ENCODE measurements around the gene KMO. TPM values are rescaled to one million over a fixed set of nuclear protein-coding genes. Genes with fewer than 3 reads are reported as not detected.

KMO gene
- total and polyA plus RNA-seq, 7 donors, result 0.27 to 5.4 (median 1.8) TPM

GRCh38 chr1:241614144-241614543 is 82.0 kb downstream of the KMO start:
- intact Hi-C loops (cut with DNase I), result loop anchor here (5.0 kb wide), 1 partner anchor 233 kb away; the partner anchor contains the start of gene EXO1
- Histone ChIP-seq H3K9me3 (no peaks in the 10 kb centered on the region), H3K27me3 (no peaks in the 10 kb centered on the region), H3K4me3 (no peak overlapping the region), H3K36me3 (no peaks in the 10 kb centered on the region), H3K4me1 (peaks cover 0 to 5% (median 0%) of the 10 kb centered on the region in 4 donors), H3K27ac (no peak overlapping the region)
- DNase-seq, result no peak
- 88 to 94% methylated on average over 4 of the region's 4 CpGs for WGBS, 2 donors
- TF ChIP-seq POLR2AphosphoS5 (IDR thresholded peaks at IDR 0.05) (no peak), POLR2A (IDR thresholded peaks at IDR 0.05) (no peak), EP300 (IDR thresholded peaks at IDR 0.05) (no peak)
- TF ChIP-seq, protein P1, sequence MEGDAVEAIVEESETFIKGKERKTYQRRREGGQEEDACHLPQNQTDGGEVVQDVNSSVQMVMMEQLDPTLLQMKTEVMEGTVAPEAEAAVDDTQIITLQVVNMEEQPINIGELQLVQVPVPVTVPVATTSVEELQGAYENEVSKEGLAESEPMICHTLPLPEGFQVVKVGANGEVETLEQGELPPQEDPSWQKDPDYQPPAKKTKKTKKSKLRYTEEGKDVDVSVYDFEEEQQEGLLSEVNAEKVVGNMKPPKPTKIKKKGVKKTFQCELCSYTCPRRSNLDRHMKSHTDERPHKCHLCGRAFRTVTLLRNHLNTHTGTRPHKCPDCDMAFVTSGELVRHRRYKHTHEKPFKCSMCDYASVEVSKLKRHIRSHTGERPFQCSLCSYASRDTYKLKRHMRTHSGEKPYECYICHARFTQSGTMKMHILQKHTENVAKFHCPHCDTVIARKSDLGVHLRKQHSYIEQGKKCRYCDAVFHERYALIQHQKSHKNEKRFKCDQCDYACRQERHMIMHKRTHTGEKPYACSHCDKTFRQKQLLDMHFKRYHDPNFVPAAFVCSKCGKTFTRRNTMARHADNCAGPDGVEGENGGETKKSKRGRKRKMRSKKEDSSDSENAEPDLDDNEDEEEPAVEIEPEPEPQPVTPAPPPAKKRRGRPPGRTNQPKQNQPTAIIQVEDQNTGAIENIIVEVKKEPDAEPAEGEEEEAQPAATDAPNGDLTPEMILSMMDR (IDR thresholded peaks at IDR 0.05), result no peak

DNA sequence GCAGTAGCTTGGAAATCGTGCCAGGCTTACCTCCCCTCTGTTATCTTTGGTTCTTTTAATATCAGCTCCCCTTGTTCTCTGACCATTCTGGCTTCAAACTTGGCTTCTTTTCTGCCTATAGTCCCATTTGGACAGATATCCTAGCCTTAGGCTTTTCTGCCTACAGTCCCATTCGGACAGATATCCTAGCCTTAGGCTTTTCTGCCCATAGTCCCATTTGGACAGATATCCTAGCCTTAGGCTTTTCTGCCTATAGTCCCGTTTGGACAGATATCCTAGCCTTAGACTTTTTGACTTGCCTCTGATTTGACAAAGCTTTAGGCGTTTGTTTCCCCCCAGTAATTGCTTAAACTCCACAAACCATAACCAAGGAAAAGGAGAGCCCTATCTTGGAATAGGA is 82.4 kb downstream of the KMO start:
- DNase-seq, result no peak
- Histone ChIP-seq H3K27me3 (no peaks in the 10 kb centered on the region), H3K4me1 (peaks cover 0 to 5% (median 0%) of the 10 kb centered on the region in 4 donors), H3K4me3 (no peak overlapping the region), H3K9me3 (no peaks in the 10 kb centered on the region), H3K36me3 (no peaks in the 10 kb centered on the region), H3K27ac (no peak overlapping the region)
- 72 to 82% methylated on average over 4 of the region's 4 CpGs for WGBS, 2 donors
- intact Hi-C loops (cut with DNase I), result loop anchor here (5.0 kb wide), 1 partner anchor 233 kb away; the partner anchor contains the start of gene EXO1
- TF ChIP-seq POLR2AphosphoS5 (IDR thresholded peaks at IDR 0.05) (no peak), EP300 (IDR thresholded peaks at IDR 0.05) (no peak), POLR2A (IDR thresholded peaks at IDR 0.05) (no peak)
- TF ChIP-seq, protein P1 (IDR thresholded peaks at IDR 0.05), result no peak

DNA sequence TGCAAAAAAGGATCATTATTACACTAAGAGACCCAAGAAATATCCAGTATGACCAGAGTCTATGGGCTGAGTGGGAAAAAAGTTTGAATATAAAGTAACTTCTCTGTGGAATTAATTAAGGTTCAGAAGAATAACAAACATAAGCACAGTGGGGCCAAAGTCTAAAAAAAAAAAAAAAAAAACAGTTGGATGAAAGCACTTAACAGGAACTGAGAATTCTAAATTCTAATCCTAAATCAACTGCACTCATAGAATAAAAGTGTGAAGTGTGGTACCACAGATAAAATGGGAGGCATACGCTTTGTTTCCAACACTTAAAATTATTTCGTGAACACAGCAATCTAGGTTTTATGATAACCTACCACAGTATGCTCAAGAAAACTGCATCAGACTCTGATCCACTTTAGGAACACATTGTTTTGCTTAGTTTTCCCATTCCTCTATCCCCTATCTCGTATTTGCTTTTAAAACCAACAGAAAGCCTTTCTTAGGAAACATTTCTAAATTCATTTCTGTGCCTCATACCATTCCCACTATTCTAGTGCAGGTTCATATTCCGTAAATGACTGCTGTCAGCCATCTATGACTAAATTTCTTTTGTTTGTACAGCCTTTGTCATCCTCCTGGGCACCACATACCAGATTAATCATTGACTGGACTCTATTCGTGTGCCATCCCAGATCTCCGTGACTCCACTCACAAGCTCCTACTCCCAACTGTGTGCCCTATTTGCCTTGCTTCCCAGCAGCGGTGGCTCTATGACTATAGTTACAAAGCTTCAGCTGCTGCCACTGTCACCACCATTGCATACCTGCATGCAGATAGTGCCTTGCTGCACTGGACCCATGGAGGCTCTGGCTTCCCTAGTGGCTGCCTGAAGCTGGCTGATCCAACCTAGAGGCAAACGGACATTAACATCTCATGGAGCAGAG is 83.1 kb downstream of the KMO start:
- no peaks in the 10 kb centered on the region for H3K27me3 ChIP-seq
- H3K27ac ChIP-seq, result no peak overlapping the region
- H3K4me1 ChIP-seq, result peaks cover 0 to 5% (median 0%) of the 10 kb centered on the region in 4 donors
- no peak for DNase-seq
- no peak overlapping the region for H3K4me3 ChIP-seq
- WGBS, 2 donors, result 24 to 74% methylated on average over 8 of the region's 8 CpGs
- no peak for TF ChIP-seq POLR2A (IDR thresholded peaks at IDR 0.05)
- TF ChIP-seq POLR2AphosphoS5 (IDR thresholded peaks at IDR 0.05), result no peak
- no peak for TF ChIP-seq EP300 (IDR thresholded peaks at IDR 0.05)
- TF ChIP-seq, protein P1 (IDR thresholded peaks at IDR 0.05), result no peak
- intact Hi-C loops (cut with DNase I), result no loop called here
- H3K36me3 ChIP-seq, result no peaks in the 10 kb centered on the region
- H3K9me3 ChIP-seq, result no peaks in the 10 kb centered on the region

DNA sequence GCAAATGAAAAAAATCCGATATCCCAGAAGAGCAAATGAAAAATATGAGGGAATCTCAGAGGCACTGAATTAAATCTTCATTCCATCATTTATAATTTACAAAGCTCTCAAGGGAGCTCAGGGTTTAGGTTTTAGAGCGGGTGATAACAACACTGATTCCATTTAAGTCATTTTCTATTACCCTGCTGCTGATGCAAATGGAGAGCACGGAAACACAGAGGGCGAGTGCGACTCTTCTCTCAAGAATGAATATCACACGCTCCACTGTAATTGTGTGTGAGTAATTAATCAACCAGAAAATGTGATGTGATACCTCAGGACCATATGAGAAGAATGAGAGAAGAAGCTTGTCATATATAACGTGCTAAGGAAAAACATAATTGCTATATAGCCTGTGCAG is 85.2 kb downstream of the KMO start:
- H3K27me3 ChIP-seq, result no peaks in the 10 kb centered on the region
- no peaks in the 10 kb centered on the region for H3K4me1 ChIP-seq
- DNase-seq, result no peak
- H3K9me3 ChIP-seq, result no peaks in the 10 kb centered on the region
- intact Hi-C loops (cut with DNase I), result no loop called here
- H3K27ac ChIP-seq, result no peak overlapping the region
- WGBS, 2 donors, result 96% methylated on average over 7 of the region's 7 CpGs
- H3K4me3 ChIP-seq, result no peak overlapping the region
- no peaks in the 10 kb centered on the region for H3K36me3 ChIP-seq
- TF ChIP-seq EP300 (IDR thresholded peaks at IDR 0.05), result no peak
- TF ChIP-seq, protein P1 (IDR thresholded peaks at IDR 0.05), result no peak
- no peak for TF ChIP-seq POLR2A (IDR thresholded peaks at IDR 0.05)
- TF ChIP-seq POLR2AphosphoS5 (IDR thresholded peaks at IDR 0.05), result no peak
